Skeletal muscle cell (primary cell): ENCODE measurements around the gene CHP1.
A peak's percentile ranks its signal among the peaks of the same experiment; 100 is the strongest.
"Not testable (repeated sequence)": the region's sequence is repeated elsewhere in the genome, so short reads cannot be mapped to it uniquely, and the experiment has no call there.

Experiments used
- DNase-seq: peaks from one replicate; pipeline ENCODE4 v3.0.0-alpha.2; 2010; ENCODE audit warnings: low read depth
- H3K4me3 ChIP-seq: 2 replicates; pipeline ENCODE4 v1.5.1; 2011; ENCODE audit warnings: low read depth, mild to moderate bottlenecking, control low read depth, low read length, moderate library complexity

CHP1 gene

DNA sequence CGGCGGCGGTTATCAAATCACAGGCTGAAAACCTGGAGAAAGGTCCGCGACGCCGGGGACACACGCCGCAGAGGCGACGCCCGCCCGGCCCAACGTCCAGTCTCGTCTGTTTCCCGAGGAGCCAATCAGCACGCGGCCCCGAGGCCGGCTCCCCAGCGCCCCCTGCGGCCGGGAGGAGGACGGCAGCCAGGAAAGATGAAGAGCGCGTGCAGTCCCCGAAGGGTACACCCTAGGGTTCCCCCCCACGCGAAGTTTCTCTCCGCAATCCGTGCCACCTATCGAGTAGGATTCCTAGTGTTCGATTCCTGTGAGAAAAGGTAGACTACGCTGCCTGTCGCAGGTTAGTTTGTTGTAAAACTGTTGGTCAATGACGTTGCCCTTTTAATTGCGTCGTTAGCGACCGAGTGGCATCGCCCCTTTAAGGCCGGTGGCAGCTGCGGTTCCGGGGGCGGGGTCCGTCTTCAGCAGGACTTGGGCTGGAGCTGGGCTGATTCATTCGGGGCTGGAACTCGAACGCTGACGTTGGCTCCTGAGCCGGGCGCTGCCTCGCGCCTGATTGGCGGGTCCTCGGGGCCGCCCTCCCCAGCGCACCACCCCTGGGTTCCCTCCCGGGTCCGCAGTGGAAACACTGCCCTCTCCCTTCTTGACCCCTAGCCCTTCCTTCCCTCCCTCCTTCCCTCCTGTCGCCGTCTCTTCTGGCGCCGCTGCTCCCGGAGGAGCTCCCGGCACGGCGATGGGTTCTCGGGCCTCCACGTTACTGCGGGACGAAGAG lies at the start of gene CHP1, which contains the start of gene EXD1:
Gene CHP1 (plus strand): TSS at position 619 of the 772 bp plus-strand sequence. CDS start 115 bp downstream, at position 734.
Gene EXD1 (minus strand): TSS at position 108 of the 772 bp plus-strand sequence. CDS start 4,182 bp downstream, outside the sequence.
- peak; percentile 94 for DNase-seq
- peak within 1 kb of the TSS; percentile 82 for H3K4me3 ChIP-seq

DNA sequence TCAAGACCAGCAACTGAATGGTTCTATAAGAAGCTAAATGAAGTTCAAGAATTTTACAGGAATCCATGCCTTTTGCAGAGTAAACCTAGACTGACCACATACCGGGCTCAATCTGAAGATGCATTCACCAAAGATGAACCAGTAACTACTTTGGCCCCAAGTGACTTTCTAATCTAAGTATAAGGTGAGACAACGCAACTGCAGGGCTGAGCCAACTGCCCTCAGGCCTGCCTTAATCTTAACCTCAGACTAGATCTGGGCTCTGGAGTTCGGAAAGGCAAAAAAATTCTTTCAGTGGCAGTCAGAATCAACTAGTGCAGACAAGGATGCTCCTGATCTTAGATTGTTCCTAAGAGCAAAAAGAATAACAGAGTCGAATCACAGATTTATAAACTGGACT lies 48.8 kb upstream of the CHP1 start:
- H3K4me3 ChIP-seq: no peak overlapping the region

DNA sequence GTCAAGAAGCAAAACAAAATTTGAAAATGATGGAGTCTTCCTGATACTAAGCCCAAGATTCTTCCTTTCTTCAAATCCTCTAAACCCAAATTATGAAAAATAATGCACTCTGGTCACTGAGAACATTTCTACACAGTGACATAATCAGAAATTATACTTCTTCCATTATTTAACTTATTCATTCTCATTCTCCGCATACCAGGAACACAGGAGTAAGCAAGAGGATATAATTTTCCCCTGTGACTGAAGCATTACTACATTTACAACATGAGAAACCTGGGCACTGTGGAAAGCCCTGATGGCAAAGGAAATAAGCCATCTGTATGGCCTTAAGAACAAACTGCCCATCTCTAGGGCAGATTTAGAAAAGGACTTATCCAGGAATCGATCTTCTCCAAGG lies 47.5 kb upstream of the CHP1 start:
- no peak overlapping the region for H3K4me3 ChIP-seq
- no peak for DNase-seq

More for the DNA sequence above, 48.8 kb upstream of the CHP1 start:
- no peak for DNase-seq

DNA sequence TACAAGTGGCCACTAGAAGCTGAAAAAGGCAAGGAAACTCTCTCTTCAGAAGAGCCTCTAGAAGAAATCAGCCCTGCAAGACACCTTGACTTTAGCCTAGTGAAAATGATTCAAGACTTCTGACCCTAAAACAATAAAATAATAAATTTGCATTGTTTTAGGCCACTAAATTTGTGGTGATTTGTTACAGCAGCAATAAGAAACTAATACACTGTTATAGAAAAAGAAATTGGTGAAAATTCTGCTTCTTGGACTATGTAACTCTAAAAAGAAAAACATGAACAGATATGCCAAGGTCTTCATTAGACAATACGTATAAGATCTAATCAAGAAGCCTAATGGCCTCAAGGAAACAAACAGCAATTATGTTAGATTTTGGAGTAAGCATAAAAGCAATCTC lies 36.6 kb upstream of the CHP1 start:
- DNase-seq: no peak
- H3K4me3 ChIP-seq: no peak overlapping the region

DNA sequence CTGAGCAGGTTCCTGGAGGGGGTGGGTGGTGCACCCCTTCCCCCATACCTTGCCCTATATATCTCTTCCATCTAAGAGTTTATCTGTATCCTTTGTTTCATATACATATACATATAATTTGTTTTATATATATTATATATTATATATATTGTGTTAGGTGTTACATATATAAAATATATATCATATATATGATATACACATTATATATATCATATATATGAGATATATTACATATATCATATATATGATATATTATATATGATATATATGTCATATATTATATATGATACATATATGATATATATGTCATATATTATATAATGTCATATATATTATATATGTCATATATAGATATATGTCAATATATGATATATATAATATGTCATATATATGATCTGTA lies 31.6 kb upstream of the CHP1 start:
- DNase-seq: no peak

DNA sequence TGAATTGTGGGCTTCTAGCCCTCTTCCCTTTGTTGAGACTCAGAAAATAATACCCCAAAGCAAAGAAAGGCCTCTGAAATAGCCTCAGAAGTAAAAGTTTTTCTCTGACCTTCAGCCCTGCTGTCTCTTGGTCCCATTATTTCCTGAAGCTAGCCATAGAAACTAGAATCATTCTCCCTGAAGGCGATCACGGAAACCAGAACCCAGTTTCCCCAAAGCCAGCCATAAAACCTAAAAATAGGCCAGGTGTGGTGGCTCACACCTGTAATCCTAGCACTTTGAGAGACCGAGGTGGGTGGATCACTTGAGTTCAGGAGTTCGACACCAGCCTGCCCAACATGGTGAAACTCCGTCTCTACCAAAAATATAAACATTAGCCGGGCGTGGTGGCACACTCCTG lies 27.7 kb upstream of the CHP1 start:
- DNase-seq: no peak
- no peak overlapping the region for H3K4me3 ChIP-seq

More for the DNA sequence above, 31.6 kb upstream of the CHP1 start:
- H3K4me3 ChIP-seq: no peak overlapping the region

DNA sequence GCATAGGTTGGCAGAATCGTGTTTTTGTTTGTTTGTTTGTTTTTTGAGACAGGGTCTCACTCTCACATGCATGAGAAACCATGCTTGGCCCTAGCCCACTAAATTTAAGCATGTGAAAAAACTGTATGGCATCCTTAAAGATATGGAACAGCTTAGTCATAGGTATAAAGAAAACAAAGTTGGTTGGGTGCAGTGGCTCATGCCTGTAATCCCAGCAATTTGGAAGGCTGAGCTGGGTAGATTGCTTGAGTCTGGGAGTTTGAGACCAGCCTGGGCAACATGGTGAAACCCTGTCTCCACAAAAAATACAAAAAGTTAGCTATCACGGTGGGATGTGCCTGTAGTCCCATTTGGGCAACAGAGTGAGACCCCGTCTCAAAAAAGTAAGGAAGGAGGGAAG lies 25.8 kb upstream of the CHP1 start:
- H3K4me3 ChIP-seq: no peak overlapping the region
- DNase-seq: no peak

DNA sequence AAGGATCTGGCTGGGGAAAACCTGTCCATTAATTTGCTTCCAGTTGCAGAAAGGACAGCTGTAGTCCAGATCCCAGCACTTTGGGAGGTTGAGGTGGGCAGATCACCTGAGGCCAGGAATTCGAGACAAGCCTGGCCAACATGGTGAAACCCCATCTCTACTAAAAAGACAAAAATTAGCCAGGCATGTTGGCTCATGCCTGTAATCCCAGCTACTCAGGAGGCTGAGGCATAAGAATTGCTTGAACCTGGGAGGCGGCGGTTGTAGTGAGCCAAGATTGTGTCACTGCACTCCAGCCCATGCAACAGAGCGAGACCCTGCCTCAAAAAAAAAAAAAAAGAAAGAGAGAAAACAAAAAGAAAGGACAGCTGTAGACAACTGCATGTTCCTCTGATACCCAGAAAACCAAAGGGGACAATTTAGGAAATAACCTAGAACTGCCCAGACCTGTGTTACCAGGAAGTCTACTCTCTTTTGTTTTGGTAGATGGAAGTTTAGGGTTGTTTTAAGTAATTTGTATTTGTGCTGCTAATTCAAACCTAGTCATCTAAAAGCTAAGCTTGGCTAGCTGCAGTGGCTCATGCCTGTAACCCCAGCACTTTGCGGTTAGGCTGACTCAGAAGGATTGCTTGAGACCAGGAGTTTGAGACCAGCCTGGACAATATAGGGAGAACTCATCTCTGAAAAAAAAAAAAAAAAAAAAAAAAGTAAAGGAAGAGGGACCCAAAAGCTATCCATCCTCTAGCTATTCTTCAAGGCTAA lies 23.2 kb upstream of the CHP1 start:
- DNase-seq: no peak
- no peak overlapping the region for H3K4me3 ChIP-seq

DNA sequence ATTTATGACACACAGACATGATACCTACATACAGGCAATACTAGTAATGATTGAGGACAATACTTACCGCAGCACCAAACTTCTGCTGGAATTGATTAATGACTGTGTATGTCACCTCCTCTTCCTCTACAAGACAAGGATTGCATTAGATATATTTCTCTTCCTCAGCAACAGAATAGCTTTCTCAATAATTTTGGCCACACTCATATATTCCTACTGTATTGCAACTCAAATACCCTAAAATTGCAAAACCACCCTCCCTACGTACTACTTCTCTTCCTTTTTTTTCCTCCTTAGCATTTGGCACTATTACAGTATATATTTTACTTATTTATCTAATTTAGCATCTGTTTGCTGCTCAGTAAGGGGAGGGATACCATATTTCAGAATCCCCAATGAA lies 15.4 kb upstream of the CHP1 start:
- DNase-seq: no peak
- no peak overlapping the region for H3K4me3 ChIP-seq

DNA sequence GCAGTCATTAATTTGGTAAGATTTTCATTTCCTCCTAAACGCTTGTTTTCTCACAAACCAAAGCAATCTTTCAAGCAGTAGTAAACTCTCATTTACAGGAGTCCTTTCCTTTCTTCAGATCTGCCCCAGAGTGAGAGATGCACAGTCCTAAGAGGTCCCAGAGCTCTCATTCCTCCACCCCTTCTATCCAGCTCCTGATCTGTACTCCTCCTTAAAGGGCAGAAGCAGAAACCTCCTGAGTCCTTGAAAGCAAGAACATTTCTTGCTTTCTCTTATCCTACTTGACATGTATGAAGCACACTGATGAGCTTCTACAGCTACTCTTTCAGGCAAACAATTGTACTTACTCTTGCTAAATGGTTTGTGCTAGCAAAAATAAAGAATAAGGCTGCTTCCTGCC lies 12.2 kb upstream of the CHP1 start:
- no peak overlapping the region for H3K4me3 ChIP-seq
- DNase-seq: no peak

DNA sequence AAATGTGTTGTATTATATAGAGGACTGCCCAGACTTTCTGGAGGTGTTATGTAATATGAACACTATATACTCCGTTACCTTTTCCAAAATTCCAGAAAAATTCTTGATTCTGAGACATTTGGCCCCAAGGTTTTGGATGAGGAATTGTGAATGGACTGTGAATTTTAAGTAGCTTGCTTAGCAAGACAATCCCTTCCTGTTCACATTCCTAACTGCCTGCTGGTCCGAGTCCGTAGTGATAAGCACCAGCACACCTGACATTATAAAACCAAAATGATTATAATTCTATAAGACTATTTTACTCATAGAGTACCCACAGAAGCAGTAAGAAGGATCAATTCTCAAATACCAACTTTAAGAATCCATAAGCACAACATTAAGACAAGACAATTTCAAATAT lies 11.7 kb upstream of the CHP1 start:
- H3K4me3 ChIP-seq: no peak overlapping the region
- no peak for DNase-seq

DNA sequence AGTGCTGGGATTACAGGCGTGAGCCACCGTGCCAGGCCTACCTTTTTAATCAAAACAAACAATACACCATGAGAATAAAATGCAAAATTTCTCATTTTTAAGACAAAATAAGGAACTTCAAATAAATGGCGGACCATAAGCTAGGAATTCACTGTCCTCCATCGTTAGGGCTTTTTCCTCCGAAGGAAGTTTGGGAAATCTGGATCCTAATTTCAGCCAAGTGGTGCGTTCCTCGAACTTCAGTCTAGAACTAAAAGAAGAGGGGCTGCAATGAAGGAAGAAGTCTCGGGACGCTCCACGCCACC lies 771 bp upstream of the CHP1 start:
- no peak for DNase-seq
- H3K4me3 ChIP-seq: peak overlapping the region; percentile 82

DNA sequence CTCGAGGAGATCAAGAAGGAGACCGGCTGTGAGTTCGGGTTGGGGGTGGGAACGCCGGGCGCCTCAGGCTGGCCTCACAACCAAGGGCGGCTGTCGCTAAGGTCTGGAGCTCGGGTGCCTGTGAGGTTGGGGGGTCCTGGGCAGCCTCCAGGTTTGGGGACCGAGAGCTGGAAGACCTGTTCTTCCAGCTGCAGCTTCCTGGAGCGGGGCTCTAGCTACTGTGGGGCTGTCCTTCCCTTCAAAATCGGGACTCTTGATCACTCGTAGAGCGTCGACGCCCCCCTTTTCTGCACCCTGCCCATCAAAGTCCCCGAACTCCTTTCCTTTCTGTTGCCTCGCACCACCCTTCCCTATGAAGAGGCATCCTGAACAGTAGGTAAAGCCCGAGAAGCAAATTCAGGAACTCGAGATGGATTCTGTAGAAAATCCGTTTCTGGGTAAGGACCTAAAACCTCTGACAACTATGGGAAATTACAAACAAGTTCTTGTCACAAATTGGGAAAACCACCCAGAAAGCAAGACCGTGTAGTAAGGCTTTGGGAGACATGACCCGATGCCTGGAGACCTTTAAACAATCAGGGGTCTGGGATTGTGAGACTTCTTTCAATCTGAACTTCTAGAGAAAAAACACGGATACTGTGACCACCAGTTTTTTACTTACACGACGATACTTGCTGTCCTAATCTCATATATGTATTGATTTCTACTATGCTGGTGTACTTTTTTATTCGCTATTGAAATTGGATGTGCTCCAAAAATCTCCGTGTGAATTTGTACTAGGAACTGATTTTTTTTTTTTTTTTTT lies 556 bp downstream of the CHP1 start:
- DNase-seq: no peak
- peak overlapping the region; percentile 82 for H3K4me3 ChIP-seq

DNA sequence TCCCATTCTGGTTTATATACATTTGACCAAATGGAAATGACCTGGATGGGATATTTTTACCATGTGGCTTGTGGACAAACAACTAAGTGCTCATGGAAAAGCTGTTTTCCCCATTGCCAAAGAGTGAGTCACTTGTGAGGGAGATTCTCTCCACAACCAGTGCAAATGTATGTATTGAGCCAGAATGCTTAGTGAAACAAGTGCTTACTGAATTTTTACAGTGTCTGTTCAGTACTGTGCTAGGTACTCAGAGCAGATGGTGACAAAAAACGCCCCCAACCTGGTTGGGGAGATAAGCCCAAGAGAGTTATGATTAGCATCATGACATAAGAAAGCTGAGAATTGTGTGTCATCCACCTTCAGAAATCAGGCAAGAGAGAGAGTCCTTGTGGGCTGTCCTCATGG lies 2.3 kb downstream of the CHP1 start:
- DNase-seq: no peak
- H3K4me3 ChIP-seq: no peak overlapping the region

DNA sequence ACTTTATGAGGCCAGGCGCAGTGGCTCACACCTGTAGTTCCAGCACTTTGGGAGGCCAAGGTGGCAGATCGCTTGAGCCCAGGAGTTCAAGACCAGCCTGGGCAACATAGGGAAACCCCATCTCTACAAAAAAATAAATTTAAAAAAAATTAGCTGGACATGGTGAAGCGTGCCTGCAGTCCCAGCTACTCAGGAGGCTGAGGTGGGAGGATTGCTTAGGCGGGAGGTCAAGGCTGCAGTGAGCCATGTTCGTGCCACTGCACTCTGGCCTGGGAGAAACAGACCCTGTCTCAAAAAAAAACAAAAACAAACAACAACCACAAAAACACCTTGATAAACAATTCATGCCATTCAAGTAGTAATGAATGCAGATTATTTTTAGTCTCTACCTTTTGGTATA lies 4.2 kb downstream of the CHP1 start:
- DNase-seq, H3K4me3 ChIP-seq: not testable (repeated sequence)

DNA sequence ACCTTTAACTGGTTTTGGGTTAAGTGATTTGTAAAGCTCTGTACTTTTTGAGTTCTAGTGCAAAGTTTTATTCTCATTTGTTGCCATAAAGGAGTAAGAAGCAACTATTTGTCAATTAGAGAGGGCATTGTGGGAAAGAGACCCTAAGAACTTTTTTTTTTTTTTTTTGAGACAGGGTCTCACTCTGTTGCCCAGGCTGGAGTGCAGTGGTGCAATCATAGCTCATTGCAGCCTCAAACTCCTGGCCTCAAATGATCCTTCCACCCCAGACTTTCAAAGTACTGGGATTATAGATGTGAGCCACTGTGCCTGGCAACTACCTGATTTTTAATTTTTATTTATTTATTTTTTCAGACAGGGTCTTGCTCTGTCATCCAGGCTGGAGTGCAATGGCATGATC lies 4.9 kb downstream of the CHP1 start:
- no peak overlapping the region for H3K4me3 ChIP-seq
- DNase-seq: no peak

DNA sequence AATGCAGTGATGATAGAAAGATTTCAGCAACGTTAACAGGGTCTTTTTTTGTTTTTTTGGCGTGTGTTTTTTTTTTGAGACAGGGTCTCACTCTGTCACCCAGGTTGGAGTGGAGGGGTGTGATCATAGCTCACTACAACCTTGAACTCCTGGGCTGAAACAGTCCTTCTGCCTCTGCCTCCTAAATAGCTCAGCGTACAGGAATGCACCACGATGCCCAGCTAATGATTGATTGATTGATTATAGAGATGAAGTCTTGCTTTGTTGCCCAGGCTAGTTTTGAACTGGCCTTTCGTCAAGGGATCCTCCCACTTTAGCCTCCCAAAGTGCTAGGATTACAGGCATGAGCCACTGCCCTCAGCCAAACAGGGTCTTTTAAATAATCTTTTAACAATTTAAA lies 7.0 kb downstream of the CHP1 start:
- no peak for DNase-seq
- H3K4me3 ChIP-seq: no peak overlapping the region

DNA sequence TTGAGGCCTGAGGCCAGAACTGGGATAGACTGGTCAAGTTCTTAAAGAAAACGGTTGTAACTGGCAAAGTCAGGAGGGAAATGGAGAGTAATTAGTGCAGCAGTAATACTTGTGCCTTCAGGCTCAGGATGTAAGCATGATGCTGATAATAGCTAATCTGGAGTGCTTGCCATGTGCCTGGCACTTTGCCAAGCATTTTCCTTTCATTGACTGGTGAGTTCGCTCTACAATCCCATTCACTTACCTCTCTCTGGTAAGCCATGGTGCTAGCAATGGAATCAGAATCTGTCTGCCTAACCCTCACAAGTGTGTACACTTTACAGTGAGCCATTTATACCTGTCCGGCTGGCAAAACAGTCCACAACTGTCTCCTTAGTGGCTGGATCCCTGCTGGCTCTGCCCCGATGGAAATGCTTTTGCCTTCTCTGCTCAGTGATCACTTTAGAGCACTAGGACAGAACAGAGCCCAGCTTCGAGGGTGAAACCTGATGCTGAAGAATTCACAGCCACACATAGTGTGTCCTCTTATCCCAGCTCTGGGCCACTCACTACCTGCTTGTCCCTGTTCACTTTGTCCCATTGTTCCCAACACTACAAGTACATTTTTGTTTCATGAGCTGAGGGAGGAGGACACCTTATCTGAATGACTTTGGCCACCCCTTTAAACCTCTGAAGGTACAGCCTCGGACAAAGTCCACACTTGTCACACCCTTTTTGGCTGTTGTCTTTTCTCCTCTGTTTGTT lies 10.3 kb downstream of the CHP1 start:
- DNase-seq: no peak
- H3K4me3 ChIP-seq: no peak overlapping the region

DNA sequence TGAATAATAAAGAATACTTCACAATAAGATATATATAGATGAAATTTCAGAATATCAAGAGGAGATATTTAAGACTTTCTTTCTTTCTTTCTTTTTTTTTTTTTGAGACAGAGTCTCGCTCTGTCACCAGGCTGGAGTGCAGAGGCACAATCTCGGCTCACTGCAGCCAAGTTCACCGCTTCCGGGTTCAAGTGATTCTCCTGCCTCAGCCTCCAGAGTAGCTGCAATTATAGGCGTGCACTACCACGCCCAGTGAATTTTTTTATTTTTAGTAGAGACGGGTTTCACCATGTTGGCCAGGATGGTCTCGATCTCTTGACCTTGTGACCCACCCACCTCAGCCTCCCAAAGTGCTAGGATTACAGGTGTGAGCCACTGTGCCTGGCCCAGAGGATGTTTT lies 19.7 kb downstream of the CHP1 start:
- DNase-seq, H3K4me3 ChIP-seq: not testable (repeated sequence)

DNA sequence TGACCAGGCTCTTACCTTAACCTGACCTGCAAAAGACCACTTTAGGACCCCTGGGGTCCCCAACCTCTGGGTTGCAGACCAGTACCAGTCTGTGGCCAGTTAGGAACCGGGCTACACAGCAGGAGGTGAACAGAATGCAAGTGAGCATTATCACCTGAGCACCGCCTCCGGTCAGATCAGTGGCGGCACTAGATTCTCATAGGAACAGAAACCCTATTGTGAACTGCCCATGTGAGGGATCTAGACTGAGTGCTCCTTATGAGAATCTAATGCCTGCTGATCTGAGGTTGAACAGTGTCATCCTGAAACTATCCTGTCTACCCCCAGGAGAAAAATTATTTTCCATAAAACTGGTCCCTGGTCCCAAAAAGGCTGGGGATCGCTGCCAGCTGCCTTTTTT lies 20.3 kb downstream of the CHP1 start:
- H3K4me3 ChIP-seq: no peak overlapping the region
- DNase-seq: no peak
